ENCODE measurements around the gene NEK2.

DNA sequence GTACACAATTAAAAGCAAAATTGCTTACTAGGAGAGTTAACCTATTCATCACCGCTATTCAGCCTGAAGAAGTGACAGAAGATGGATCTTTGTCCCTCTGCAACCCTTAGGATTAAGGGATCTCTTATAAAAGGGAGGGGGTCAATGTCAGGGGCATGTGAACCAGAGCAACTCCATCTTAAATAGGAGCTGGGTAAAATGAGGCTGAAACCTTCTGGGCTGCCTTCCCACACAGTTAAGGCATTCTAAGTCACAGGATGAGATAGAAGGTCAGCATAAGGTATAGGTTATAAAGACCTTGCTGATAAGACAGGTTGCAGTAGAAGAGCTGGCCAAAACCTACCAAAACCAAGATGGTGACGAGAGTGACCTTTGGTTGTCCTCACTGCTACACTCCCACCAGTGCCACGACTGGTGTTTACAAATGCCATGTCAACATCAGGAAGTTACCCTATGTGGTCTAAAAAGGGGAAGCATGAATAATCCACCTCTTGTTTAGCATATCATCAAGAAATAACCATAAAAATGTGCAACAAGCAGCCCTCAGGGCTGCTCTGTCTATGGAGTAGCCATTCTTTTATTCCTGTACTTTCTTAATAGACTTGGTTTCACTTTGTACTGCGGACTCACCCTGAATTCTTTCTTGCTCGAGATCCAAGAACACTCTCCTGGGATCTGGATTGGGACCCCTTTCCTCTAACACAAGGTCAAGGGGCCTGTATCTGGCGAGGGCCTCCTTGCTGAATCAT, 35.3 kb upstream of the NEK2 start:
- TF ChIP-seq, protein P1, sequence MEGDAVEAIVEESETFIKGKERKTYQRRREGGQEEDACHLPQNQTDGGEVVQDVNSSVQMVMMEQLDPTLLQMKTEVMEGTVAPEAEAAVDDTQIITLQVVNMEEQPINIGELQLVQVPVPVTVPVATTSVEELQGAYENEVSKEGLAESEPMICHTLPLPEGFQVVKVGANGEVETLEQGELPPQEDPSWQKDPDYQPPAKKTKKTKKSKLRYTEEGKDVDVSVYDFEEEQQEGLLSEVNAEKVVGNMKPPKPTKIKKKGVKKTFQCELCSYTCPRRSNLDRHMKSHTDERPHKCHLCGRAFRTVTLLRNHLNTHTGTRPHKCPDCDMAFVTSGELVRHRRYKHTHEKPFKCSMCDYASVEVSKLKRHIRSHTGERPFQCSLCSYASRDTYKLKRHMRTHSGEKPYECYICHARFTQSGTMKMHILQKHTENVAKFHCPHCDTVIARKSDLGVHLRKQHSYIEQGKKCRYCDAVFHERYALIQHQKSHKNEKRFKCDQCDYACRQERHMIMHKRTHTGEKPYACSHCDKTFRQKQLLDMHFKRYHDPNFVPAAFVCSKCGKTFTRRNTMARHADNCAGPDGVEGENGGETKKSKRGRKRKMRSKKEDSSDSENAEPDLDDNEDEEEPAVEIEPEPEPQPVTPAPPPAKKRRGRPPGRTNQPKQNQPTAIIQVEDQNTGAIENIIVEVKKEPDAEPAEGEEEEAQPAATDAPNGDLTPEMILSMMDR (conservative IDR thresholded peaks at IDR 0.05): no peak
- no peak for TF ChIP-seq ZFX (IDR thresholded peaks at IDR 0.05)
